Glutamatergic neuron (in vitro differentiated cells): ENCODE data around the gene MPV17. TPM values are rescaled to one million over a fixed set of nuclear protein-coding genes. Genes with fewer than 3 reads are reported as not detected.

Experiments used
- DNase-seq: peaks from one replicate; pipeline ENCODE4 v3.0.0; 2022
- H3K27ac Mint-ChIP-seq: one replicate; pipeline ENCODE4 v1.8.0; 2020; ENCODE audit warnings: mild to moderate bottlenecking, mixed read lengths, inconsistent platforms; ENCODE audit not compliant: unreplicated experiment
- H3K27me3 Mint-ChIP-seq: one replicate; pipeline ENCODE4 v1.8.0; 2020; ENCODE audit warnings: mild to moderate bottlenecking, moderate library complexity, mixed read lengths, inconsistent platforms; ENCODE audit not compliant: unreplicated experiment
- H3K36me3 Mint-ChIP-seq: one replicate; pipeline ENCODE4 v1.8.0; 2020; ENCODE audit warnings: mild to moderate bottlenecking, mixed read lengths, inconsistent platforms; ENCODE audit not compliant: unreplicated experiment
- H3K4me1 Mint-ChIP-seq: one replicate; pipeline ENCODE4 v1.8.0; 2020; ENCODE audit warnings: mild to moderate bottlenecking, low read depth, mixed read lengths, inconsistent platforms; ENCODE audit not compliant: unreplicated experiment
- H3K4me3 Mint-ChIP-seq: one replicate; pipeline ENCODE4 v1.8.0; 2020; ENCODE audit warnings: mild to moderate bottlenecking, mixed read lengths, inconsistent platforms; ENCODE audit not compliant: unreplicated experiment
- H3K9me3 Mint-ChIP-seq: one replicate; pipeline ENCODE4 v1.8.0; 2020; ENCODE audit warnings: mild to moderate bottlenecking, moderate library complexity, mixed read lengths, inconsistent platforms; ENCODE audit not compliant: unreplicated experiment
- CTCF ChIP-seq: fragments of 200-600 bp; sonication (generic); IDR thresholded peaks from one replicate; pipeline ENCODE4 v1.5.0; 2021; ENCODE audit not compliant: partially characterized antibody, unreplicated experiment
- total RNA-seq: library from RNA; stranded (reverse); fragmentation: NEBNext Ultra II Directional; extraction: Animal tissue kit (Norgen Biotek cat#: 25700); gene quantifications from one replicate; pipeline ENCODE4 v1.2.1, GENCODE V29; 2021; ENCODE audit not compliant: unreplicated experiment

MPV17 gene
- total RNA-seq, 1 donor from 2014 or later = 56.6 TPM

- no peak overlapping the region for H3K4me3 Mint-ChIP-seq
- peaks cover 2% of the 10 kb centered on the region for H3K4me1 Mint-ChIP-seq
These were observed 26.4 kb downstream of the MPV17 start for GRCh38 chr2:27296481-27296880.

GRCh38 chr2:27294928-27295327 is 28.0 kb downstream of the MPV17 start:
- TF ChIP-seq CTCF = no peak
- H3K36me3 Mint-ChIP-seq = no peaks in the 10 kb centered on the region
- peaks cover 7% of the 10 kb centered on the region for H3K9me3 Mint-ChIP-seq
- H3K4me3 Mint-ChIP-seq = no peak overlapping the region
- no peak overlapping the region for H3K27ac Mint-ChIP-seq
- H3K4me1 Mint-ChIP-seq = peaks cover 3% of the 10 kb centered on the region
- DNase-seq = no peak
- no peaks in the 10 kb centered on the region for H3K27me3 Mint-ChIP-seq

More at GRCh38 chr2:27296481-27296880, 26.4 kb downstream of the MPV17 start:
- peaks cover 7% of the 10 kb centered on the region for H3K9me3 Mint-ChIP-seq
- H3K36me3 Mint-ChIP-seq = no peaks in the 10 kb centered on the region
- no peak for DNase-seq
- no peak for TF ChIP-seq CTCF
- no peaks in the 10 kb centered on the region for H3K27me3 Mint-ChIP-seq
- no peak overlapping the region for H3K27ac Mint-ChIP-seq

GRCh38 chr2:27291865-27292264 is 31.0 kb downstream of the MPV17 start:
- Mint-ChIP-seq H3K36me3 (no peaks in the 10 kb centered on the region), H3K27ac (no peak overlapping the region), H3K4me1 (peaks cover 3% of the 10 kb centered on the region), H3K27me3 (peaks cover 4% of the 10 kb centered on the region), H3K4me3 (no peak overlapping the region), H3K9me3 (no peaks in the 10 kb centered on the region)
- no peak for DNase-seq
- no peak for TF ChIP-seq CTCF

GRCh38 chr2:27290549-27290948 is 32.3 kb downstream of the MPV17 start:
- Mint-ChIP-seq H3K9me3 (no peaks in the 10 kb centered on the region), H3K4me1 (peaks cover 3% of the 10 kb centered on the region), H3K4me3 (no peak overlapping the region), H3K36me3 (no peaks in the 10 kb centered on the region), H3K27ac (no peak overlapping the region), H3K27me3 (peaks cover 4% of the 10 kb centered on the region)
- no peak for DNase-seq
- no peak for TF ChIP-seq CTCF

GRCh38 chr2:27288610-27289009 is 34.3 kb downstream of the MPV17 start:
- no peaks in the 10 kb centered on the region for H3K36me3 Mint-ChIP-seq
- no peak for DNase-seq
- H3K4me1 Mint-ChIP-seq = peaks cover 3% of the 10 kb centered on the region
- no peak overlapping the region for H3K4me3 Mint-ChIP-seq
- peaks cover 4% of the 10 kb centered on the region for H3K27me3 Mint-ChIP-seq
- no peak overlapping the region for H3K27ac Mint-ChIP-seq
- TF ChIP-seq CTCF = no peak
- H3K9me3 Mint-ChIP-seq = no peaks in the 10 kb centered on the region
